Keratinocyte (primary cell): ENCODE results near the gene CACNA1H.

Experiments used
- EZH2 ChIP-seq: IDR thresholded peaks from one replicate; pipeline ENCODE4 v1.6.1; 2012; ENCODE audit warnings: inconsistent platforms, mild to moderate bottlenecking, low read length, moderate library complexity
- TF ChIP-seq, protein P1 (sequence below), 3 experiments: IDR thresholded peaks in 1 of 3; conservative IDR thresholded peaks in 1 of 3; optimal IDR thresholded peaks in 1 of 3; 2 replicates in 2 of 3; 3 replicates in 1 of 3; pipeline versions ENCODE3 to v1.5.1; 2011; ENCODE audit warnings: low read length in 3 of 3, mild to moderate bottlenecking in 3 of 3, moderate library complexity in 2 of 3, control low read depth in 1 of 3, inconsistent platforms in 1 of 3; ENCODE audit not compliant: insufficient read depth in 2 of 3; ENCODE audit errors: extremely low read depth in 1 of 3

DNA sequence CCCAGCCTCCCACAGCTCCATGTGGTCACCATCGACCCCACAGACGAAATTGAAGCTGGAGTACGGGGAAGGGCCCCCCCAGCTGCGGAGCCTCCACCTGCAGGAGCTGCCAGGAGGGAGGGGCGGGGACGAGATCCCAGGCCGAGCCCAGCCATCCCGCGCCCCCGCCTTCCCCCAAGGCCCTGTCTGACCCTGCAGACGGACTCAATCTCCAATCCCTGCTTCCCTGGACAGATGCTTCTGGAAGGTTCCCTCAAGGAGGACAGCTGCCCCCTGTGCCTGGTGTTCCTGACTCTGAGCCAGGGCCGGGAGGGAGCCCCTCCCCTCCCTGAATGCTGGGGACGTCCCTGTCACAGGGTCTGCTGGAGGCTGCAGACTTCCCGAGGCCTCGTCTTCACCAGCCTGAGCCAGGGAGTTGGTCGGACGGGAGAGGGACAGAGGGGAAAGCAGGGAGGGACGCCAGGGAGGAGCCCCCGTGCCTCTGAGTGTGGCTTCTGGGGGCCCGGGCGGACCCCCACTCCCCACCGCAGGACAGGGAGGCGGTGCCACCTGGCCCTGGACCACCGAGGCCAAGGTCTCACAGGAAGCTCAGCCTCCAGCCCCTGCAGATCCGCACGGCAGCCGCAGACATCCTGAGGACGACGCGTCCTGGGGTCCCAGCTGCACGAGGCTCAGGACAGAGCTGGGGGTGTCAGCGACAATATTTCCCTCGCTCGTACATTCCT lies 35.6 kb upstream of the CACNA1H start:
- TF ChIP-seq, protein P1, sequence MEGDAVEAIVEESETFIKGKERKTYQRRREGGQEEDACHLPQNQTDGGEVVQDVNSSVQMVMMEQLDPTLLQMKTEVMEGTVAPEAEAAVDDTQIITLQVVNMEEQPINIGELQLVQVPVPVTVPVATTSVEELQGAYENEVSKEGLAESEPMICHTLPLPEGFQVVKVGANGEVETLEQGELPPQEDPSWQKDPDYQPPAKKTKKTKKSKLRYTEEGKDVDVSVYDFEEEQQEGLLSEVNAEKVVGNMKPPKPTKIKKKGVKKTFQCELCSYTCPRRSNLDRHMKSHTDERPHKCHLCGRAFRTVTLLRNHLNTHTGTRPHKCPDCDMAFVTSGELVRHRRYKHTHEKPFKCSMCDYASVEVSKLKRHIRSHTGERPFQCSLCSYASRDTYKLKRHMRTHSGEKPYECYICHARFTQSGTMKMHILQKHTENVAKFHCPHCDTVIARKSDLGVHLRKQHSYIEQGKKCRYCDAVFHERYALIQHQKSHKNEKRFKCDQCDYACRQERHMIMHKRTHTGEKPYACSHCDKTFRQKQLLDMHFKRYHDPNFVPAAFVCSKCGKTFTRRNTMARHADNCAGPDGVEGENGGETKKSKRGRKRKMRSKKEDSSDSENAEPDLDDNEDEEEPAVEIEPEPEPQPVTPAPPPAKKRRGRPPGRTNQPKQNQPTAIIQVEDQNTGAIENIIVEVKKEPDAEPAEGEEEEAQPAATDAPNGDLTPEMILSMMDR (optimal IDR thresholded peaks at IDR 0.05 in 1 of 3, IDR thresholded peaks at IDR 0.05 in 1 of 3, conservative IDR thresholded peaks at IDR 0.05 in 1 of 3; ENCODE audit: extremely low read depth in 1 of 3, insufficient read depth in 2 of 3, low read length in 3 of 3) = no peak
- TF ChIP-seq EZH2 = no peak
